Measurements from ENCODE around the gene ZNF628. TPM values are rescaled to one million over a fixed set of nuclear protein-coding genes. Genes with fewer than 3 reads are reported as not detected.

Gene ZNF628
- total and polyA plus RNA-seq, 2 of the 8 experiments (the other 6 are each of a cell fraction or from before 2014, with no cell fraction given), result 1.7 to 10.8 TPM

DNA sequence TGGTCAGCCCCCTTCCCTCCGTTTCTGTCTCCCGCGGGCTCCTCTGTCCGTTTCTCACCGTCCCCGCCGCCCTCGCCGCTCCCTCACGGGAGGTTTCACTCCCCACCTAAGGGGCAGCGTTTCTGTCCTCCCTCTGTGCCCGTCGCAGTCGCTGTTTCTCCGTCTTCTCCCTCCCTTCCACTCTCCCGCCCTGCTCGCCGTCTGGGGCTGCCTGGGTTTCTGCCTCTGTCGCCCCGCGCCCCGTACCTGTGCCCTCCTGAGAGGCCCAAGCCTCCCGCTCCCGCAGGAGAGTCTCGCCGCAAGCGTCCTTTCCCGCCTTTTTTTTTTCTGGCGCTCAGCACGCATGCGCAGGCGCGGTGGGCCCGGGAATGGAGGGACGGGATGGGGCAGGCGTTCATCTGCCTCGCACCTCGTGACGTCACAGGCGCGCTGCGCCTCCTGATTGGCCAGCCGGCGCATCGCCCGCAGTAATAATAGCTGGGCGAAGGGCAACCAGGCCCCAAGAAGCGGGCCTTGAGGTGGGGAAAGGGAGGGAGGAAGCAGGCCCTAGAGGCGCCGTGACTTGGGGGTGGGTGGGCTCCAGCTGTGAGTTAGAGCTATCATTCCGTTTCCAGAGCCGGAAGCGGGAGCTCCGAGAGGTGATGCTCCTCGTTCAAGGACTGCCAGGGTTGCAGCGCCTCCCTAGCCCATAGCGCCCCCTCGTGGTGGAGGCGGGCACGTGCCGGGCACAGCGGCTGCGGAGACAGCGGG is 27.3 kb downstream of the ZNF628 start (continued):
- peak; percentile 70; the same call in 1 of the 2 replicates for TF ChIP-seq CHD2 (IDR thresholded peaks at IDR 0.05; ENCODE audit: low read length)
- 0 out of 2 replicates have a peak, but pooled peaks have one; percentile 35 for TF ChIP-seq RBBP5 (IDR thresholded peaks at IDR 0.05; ENCODE audit: borderline replicate concordance, low read depth, low read length)
- TF ChIP-seq SAP30 (IDR thresholded peaks at IDR 0.05; ENCODE audit: insufficient read depth, insufficient replicate concordance, low read length), result no peak
- TF ChIP-seq PHF8 (conservative IDR thresholded peaks at IDR 0.05; ENCODE audit: low read depth, low read length), result 0 out of 2 replicates have a peak, but pooled peaks have one; percentile 19
- TF ChIP-seq JUND (IDR thresholded peaks at IDR 0.05; ENCODE audit: low read length), result 0 out of 2 replicates have a peak, but pooled peaks have one; percentile 4
- TF ChIP-seq ZNF274 (IDR thresholded peaks at IDR 0.05; ENCODE audit: borderline replicate concordance, extremely low read depth, low read length), result no peak
- peak; percentile 68; the same call in 1 of the 2 replicates for TF ChIP-seq GTF2F1 (IDR thresholded peaks at IDR 0.05; ENCODE audit: borderline replicate concordance, low read depth, low read length)
- TF ChIP-seq SP2 (IDR thresholded peaks at IDR 0.05; ENCODE audit: low read length), result no peak
- no peak for TF ChIP-seq CBX5 (IDR thresholded peaks at IDR 0.05; ENCODE audit: low read depth, low read length)
- TF ChIP-seq SP4 (IDR thresholded peaks at IDR 0.05; ENCODE audit: low read length), result peak; percentile 77; the same call in 1 of the 2 replicates
- TF ChIP-seq CEBPB (IDR thresholded peaks at IDR 0.05; ENCODE audit: low read depth, low read length), result no peak
- no peak for TF ChIP-seq SRF (IDR thresholded peaks at IDR 0.05; ENCODE audit: low read depth, low read length)
- peak; percentile 96 for TF ChIP-seq RFX5 (IDR thresholded peaks at IDR 0.05; ENCODE audit: borderline replicate concordance, low read depth, low read length)
- TF ChIP-seq ASH2L (IDR thresholded peaks at IDR 0.05; ENCODE audit: low read length), result peak; percentile 40
- no peak; the same call in 1 of the 2 replicates for TF ChIP-seq GABPA (IDR thresholded peaks at IDR 0.05; ENCODE audit: borderline replicate concordance, insufficient read depth, low read length)
